ENCODE measurements around the gene DDIAS. TPM values are rescaled to one million over a fixed set of nuclear protein-coding genes. Genes with fewer than 3 reads are reported as not detected.

Gene DDIAS
- total and polyA plus RNA-seq, 3 experiments from 2014 or later = 1.6 to 27.8 (median 23.8) TPM

DNA sequence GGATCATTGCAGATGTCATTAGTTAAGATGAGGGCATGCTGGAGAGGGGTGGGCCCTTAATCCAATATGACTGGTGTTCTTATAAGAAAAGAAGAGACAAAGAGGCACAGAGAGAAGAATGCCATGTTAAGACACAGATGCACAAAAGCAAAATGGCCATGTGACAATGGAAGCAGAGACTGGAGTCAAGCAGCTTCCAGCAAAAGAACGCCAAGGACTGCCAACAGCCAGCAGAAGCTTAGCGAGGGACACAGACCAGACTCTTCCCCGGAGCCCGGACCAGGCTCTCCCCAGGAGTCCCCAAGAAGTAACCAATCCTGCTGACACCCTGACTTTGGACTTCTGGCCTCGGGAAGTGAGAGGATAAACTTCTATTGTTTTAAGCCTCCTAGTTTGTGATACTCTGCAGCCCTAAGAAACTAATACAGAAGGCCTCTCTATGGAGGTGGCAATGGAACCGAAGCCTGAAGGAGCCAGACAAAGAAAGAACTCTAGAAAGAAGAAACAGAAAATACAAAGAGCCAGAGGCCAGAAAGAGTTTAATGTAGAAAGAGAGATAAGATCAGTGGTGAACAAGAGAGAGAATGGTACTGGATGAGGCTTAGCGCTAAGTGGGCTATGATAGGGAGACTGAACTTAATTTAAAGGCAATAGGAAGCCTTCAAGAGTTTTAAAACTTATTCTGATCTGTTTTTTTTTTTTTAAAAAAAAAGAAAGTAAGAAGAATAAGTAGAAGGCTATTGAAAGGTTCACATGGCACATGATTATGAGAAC lies 29.0 kb upstream of the DDIAS start:
- Mint-ChIP-seq H3K27me3 (peaks cover 0 to 1% of the 10 kb centered on the region in 2 donors), H3K9me3 (peaks cover 0 to 5% (median 0%) of the 10 kb centered on the region in 5 donors), H3K4me3 (peak overlapping the region in 1 of 7 donors; percentile 24), H3K36me3 (peaks cover 1 to 9% (median 3%) of the 10 kb centered on the region in 3 donors), H3K4me1 (peaks cover 26 to 49% (median 35%) of the 10 kb centered on the region in 3 donors), H3K27ac (peak overlapping the region in 1 of 8 donors; percentile 6)
- POLR2A ChIA-PET = no interaction called here
- Histone ChIP-seq H3K27ac (ENCODE audit: low read depth, low read length) (no peak overlapping the region), H3K36me3 (ENCODE audit: insufficient read depth, low read length) (no peaks in the 10 kb centered on the region), H3K9me3 (ENCODE audit: low read length) (no peaks in the 10 kb centered on the region), H3K4me1 (ENCODE audit: insufficient read depth, low read length) (peaks cover 13% of the 10 kb centered on the region), H3K27me3 (ENCODE audit: insufficient read depth, low read length, poor library complexity, severe bottlenecking) (no peaks in the 10 kb centered on the region), H3K4me3 (ENCODE audit: low read length) (no peak overlapping the region)
- DNase-seq = no peak
- CTCF ChIA-PET = no interaction called here

DNA sequence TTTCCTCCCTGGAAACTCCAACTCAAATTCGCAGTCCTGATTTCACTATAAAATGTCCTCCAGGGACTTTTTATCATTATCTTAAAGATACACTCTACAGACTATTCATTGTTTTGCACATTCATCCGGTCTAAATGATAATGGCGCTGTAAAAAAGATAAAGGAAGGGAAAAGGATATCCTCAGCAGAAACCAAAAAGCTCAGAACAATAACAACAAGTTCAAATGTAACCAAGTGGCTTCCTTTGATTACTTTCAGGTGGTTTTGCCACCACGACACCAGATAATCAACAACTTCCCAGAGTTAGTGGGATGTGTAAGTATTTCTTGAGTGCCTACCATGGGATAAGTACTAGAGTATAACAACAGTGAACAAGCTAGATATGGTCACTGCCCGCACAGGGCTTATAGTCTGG lies 27.6 kb upstream of the DDIAS start:
- Histone ChIP-seq H3K4me3 (ENCODE audit: low read length) (no peak overlapping the region), H3K27me3 (ENCODE audit: insufficient read depth, low read length, poor library complexity, severe bottlenecking) (no peaks in the 10 kb centered on the region), H3K9me3 (ENCODE audit: low read length) (no peaks in the 10 kb centered on the region), H3K4me1 (ENCODE audit: insufficient read depth, low read length) (peaks cover 13% of the 10 kb centered on the region), H3K27ac (ENCODE audit: low read depth, low read length) (no peak overlapping the region), H3K36me3 (ENCODE audit: insufficient read depth, low read length) (no peaks in the 10 kb centered on the region)
- POLR2A ChIA-PET = interaction anchor here (1.2 kb wide), 1 partner anchor 26 kb away, joined by 3 read pairs; the partner anchor contains the start of gene PRCP
- peaks cover 0 to 10% (median 7%) of the 10 kb centered on the region in 5 donors for H3K9me3 Mint-ChIP-seq
- DNase-seq = peak in 2 of 5 donors; percentile 7 to 8
- peak overlapping the region in 3 of 7 donors; percentile 15 to 52 (median 27) for H3K4me3 Mint-ChIP-seq
- H3K36me3 Mint-ChIP-seq = peaks cover 5 to 19% (median 7%) of the 10 kb centered on the region in 3 donors
- peaks cover 23 to 47% (median 33%) of the 10 kb centered on the region in 3 donors for H3K4me1 Mint-ChIP-seq
- CTCF ChIA-PET = no interaction called here
- peaks cover 0 to 3% of the 10 kb centered on the region in 2 donors for H3K27me3 Mint-ChIP-seq
- peak overlapping the region in 7 of 8 donors; percentile 4 to 89 (median 47) for H3K27ac Mint-ChIP-seq

- no peak for DNase-seq
- POLR2A ChIA-PET = no interaction called here
- H3K4me1 Mint-ChIP-seq = peaks cover 23 to 47% (median 33%) of the 10 kb centered on the region in 3 donors
- CTCF ChIA-PET = interaction anchor here (1.0 kb wide), 1 partner anchor 8 kb away, joined by 4 read pairs; no protein-coding TSS in a partner anchor
- Histone ChIP-seq H3K4me1 (ENCODE audit: insufficient read depth, low read length) (peaks cover 13% of the 10 kb centered on the region), H3K27me3 (ENCODE audit: insufficient read depth, low read length, poor library complexity, severe bottlenecking) (no peaks in the 10 kb centered on the region), H3K4me3 (ENCODE audit: low read length) (no peak overlapping the region), H3K9me3 (ENCODE audit: low read length) (no peaks in the 10 kb centered on the region), H3K36me3 (ENCODE audit: insufficient read depth, low read length) (no peaks in the 10 kb centered on the region), H3K27ac (ENCODE audit: low read depth, low read length) (no peak overlapping the region)
- peaks cover 0 to 1% of the 10 kb centered on the region in 2 donors for H3K27me3 Mint-ChIP-seq
- H3K36me3 Mint-ChIP-seq = peaks cover 5 to 23% (median 9%) of the 10 kb centered on the region in 3 donors
- H3K27ac Mint-ChIP-seq = peak overlapping the region in 4 of 8 donors; percentile 5 to 58 (median 35)
- H3K4me3 Mint-ChIP-seq = no peak overlapping the region
- H3K9me3 Mint-ChIP-seq = peaks cover 0 to 13% (median 7%) of the 10 kb centered on the region in 5 donors
These were observed 26.7 kb upstream of the DDIAS start for GRCh38 chr11:82874646-82875523.

- Histone ChIP-seq H3K4me3 (ENCODE audit: low read length) (no peak overlapping the region), H3K27ac (ENCODE audit: low read depth, low read length) (no peak overlapping the region), H3K4me1 (ENCODE audit: insufficient read depth, low read length) (no peaks in the 10 kb centered on the region), H3K27me3 (ENCODE audit: insufficient read depth, low read length, poor library complexity, severe bottlenecking) (no peaks in the 10 kb centered on the region), H3K9me3 (ENCODE audit: low read length) (no peaks in the 10 kb centered on the region), H3K36me3 (ENCODE audit: insufficient read depth, low read length) (no peaks in the 10 kb centered on the region)
- DNase-seq = no peak
- H3K27ac Mint-ChIP-seq = peak overlapping the region in 2 of 8 donors; percentile 54 to 68
- H3K4me1 Mint-ChIP-seq = peaks cover 0 to 4% (median 0%) of the 10 kb centered on the region in 3 donors
- peaks cover 0 to 6% (median 3%) of the 10 kb centered on the region in 5 donors for H3K9me3 Mint-ChIP-seq
- H3K36me3 Mint-ChIP-seq = peaks cover 9 to 21% (median 13%) of the 10 kb centered on the region in 3 donors
- ChIA-PET CTCF (interaction anchor here (3.5 kb wide), 1 partner anchor 16 kb away, joined by 20 read pairs; no protein-coding TSS in a partner anchor), POLR2A (no interaction called here)
- H3K4me3 Mint-ChIP-seq = no peak overlapping the region
- H3K27me3 Mint-ChIP-seq = no peaks in the 10 kb centered on the region
These were observed 17.7 kb upstream of the DDIAS start for GRCh38 chr11:82883853-82884252.

- H3K27ac Mint-ChIP-seq = peak overlapping the region in 1 of 8 donors; percentile 44
- no peak overlapping the region for H3K4me3 ChIP-seq (ENCODE audit: low read length)
- H3K27me3 Mint-ChIP-seq = no peaks in the 10 kb centered on the region
- no peaks in the 10 kb centered on the region for H3K27me3 ChIP-seq (ENCODE audit: insufficient read depth, low read length, poor library complexity, severe bottlenecking)
- H3K9me3 ChIP-seq (ENCODE audit: low read length) = no peaks in the 10 kb centered on the region
- no peaks in the 10 kb centered on the region for H3K4me1 ChIP-seq (ENCODE audit: insufficient read depth, low read length)
- H3K36me3 Mint-ChIP-seq = peaks cover 0 to 6% (median 0%) of the 10 kb centered on the region in 3 donors
- no peaks in the 10 kb centered on the region for H3K9me3 Mint-ChIP-seq
- no peak overlapping the region for H3K27ac ChIP-seq (ENCODE audit: low read depth, low read length)
- H3K4me1 Mint-ChIP-seq = peaks cover 0 to 5% (median 0%) of the 10 kb centered on the region in 3 donors
- POLR2A ChIA-PET = no interaction called here
- CTCF ChIA-PET = no interaction called here
- no peak for DNase-seq
- H3K36me3 ChIP-seq (ENCODE audit: insufficient read depth, low read length) = no peaks in the 10 kb centered on the region
- no peak overlapping the region for H3K4me3 Mint-ChIP-seq
These were observed 12.2 kb upstream of the DDIAS start for GRCh38 chr11:82889133-82890001.

- peaks cover 0 to 5% (median 0%) of the 10 kb centered on the region in 3 donors for H3K4me1 Mint-ChIP-seq
- no peak overlapping the region for H3K4me3 Mint-ChIP-seq
- POLR2A ChIA-PET = no interaction called here
- DNase-seq = peak in 1 of 5 donors; percentile 17
- H3K9me3 Mint-ChIP-seq = no peaks in the 10 kb centered on the region
- no peaks in the 10 kb centered on the region for H3K4me1 ChIP-seq (ENCODE audit: insufficient read depth, low read length)
- no peak overlapping the region for H3K27ac ChIP-seq (ENCODE audit: low read depth, low read length)
- H3K27me3 ChIP-seq (ENCODE audit: insufficient read depth, low read length, poor library complexity, severe bottlenecking) = no peaks in the 10 kb centered on the region
- no peak overlapping the region for H3K4me3 ChIP-seq (ENCODE audit: low read length)
- peaks cover 0 to 6% (median 0%) of the 10 kb centered on the region in 3 donors for H3K36me3 Mint-ChIP-seq
- no peaks in the 10 kb centered on the region for H3K27me3 Mint-ChIP-seq
- CTCF ChIA-PET = no interaction called here
- no peaks in the 10 kb centered on the region for H3K9me3 ChIP-seq (ENCODE audit: low read length)
- no peak overlapping the region for H3K27ac Mint-ChIP-seq
- H3K36me3 ChIP-seq (ENCODE audit: insufficient read depth, low read length) = no peaks in the 10 kb centered on the region
These were observed 11.6 kb upstream of the DDIAS start for GRCh38 chr11:82890002-82890341.

GRCh38 chr11:82890936-82891335 lies 10.6 kb upstream of the DDIAS start:
- Histone ChIP-seq H3K36me3 (ENCODE audit: insufficient read depth, low read length) (no peaks in the 10 kb centered on the region), H3K4me3 (ENCODE audit: low read length) (no peak overlapping the region), H3K27ac (ENCODE audit: low read depth, low read length) (no peak overlapping the region), H3K9me3 (ENCODE audit: low read length) (no peaks in the 10 kb centered on the region), H3K27me3 (ENCODE audit: insufficient read depth, low read length, poor library complexity, severe bottlenecking) (no peaks in the 10 kb centered on the region), H3K4me1 (ENCODE audit: insufficient read depth, low read length) (no peaks in the 10 kb centered on the region)
- Mint-ChIP-seq H3K27ac (no peak overlapping the region), H3K9me3 (no peaks in the 10 kb centered on the region), H3K27me3 (no peaks in the 10 kb centered on the region), H3K4me3 (no peak overlapping the region), H3K36me3 (peaks cover 0 to 6% (median 0%) of the 10 kb centered on the region in 3 donors), H3K4me1 (peaks cover 0 to 13% (median 9%) of the 10 kb centered on the region in 3 donors)
- CTCF ChIA-PET = no interaction called here
- no peak for DNase-seq
- POLR2A ChIA-PET = no interaction called here
